GM21786 (cell line): ENCODE results near the gene HMGN5.
A peak's percentile ranks its signal among the peaks of the same experiment; 100 is the strongest.

ENCODE experiments used
- ATAC-seq: cut with Tn5 transposase; IDR thresholded peaks from one replicate; pipeline ENCODE4 v1.9.1; 2021; ENCODE audit not compliant: unreplicated experiment

The HMGN5 gene, protein sequence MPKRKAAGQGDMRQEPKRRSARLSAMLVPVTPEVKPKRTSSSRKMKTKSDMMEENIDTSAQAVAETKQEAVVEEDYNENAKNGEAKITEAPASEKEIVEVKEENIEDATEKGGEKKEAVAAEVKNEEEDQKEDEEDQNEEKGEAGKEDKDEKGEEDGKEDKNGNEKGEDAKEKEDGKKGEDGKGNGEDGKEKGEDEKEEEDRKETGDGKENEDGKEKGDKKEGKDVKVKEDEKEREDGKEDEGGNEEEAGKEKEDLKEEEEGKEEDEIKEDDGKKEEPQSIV

GRCh38 chrX:81201671-81202455 lies at the start of gene HMGN5, which contains the start of gene SH3BGRL:
Gene HMGN5 (minus strand): TSS chrX:81201913. CDS start chrX:81121549, 80,364 bp downstream.
Gene SH3BGRL (plus strand): TSS chrX:81202102. CDS start chrX:81202201, 99 bp downstream.
- peak; percentile 91 for ATAC-seq

DNA sequence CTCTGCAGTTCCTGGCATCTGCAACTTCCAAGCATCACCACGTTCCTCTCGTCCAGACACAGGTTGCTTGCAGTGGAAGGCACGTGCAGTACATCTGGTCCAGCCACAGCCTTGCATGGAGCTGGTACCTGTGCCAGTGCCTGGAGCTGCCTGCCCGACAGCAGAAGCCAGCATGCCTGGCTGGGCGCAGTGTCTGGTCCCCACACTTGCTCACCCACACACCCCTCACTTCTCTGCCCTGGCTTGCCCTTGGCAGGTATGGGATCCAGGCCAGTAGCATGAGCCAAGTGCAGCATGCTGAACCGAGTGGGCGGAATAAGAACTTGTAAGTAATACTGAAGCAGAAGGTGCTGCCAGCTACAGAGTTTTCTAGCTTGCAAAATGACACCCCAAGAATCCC lies 40.0 kb upstream of the HMGN5 start:
- ATAC-seq, result no peak

- no peak for ATAC-seq
Measured at GRCh38 chrX:81240701-81241331, 39.1 kb upstream of the HMGN5 start.

GRCh38 chrX:81238166-81238565 lies 36.5 kb upstream of the HMGN5 start:
- no peak for ATAC-seq

DNA sequence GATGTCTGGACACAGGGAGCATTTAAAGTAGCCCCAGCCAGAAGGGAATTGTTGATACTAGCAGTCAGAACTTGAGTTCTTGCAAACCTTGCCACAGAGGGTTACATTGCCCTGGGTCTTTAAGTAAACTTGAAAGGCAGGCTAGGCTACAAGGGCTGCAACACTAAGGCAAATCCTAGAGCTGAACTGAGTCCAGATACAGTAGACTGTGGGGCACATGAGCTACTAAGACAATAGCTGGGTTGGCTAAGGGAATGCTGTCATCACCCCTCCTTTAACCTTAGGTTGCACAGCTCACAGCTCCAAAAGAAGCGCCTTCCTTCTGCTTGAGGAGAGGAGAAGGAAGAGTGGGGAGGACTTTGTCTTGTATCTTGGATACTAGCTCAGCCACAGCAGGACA lies 35.8 kb upstream of the HMGN5 start:
- ATAC-seq, result no peak

DNA sequence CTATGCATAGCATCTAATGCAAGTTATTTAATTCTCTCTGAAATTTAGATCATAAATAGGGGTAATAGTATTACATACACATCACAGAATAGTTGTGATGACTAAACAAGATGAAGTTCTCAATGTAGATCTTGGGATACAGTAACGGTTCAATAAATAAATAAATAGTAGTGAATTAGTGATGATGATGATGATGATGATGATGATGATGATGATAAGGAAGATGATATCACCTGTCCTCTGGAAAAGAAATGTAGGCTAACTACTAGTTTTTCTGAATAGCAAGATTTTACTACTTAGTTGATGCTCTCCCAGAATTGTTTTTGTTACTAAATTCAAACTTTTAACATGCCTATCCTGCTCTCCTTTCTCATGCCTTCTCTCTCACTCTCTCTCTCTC lies 30.5 kb upstream of the HMGN5 start:
- no peak for ATAC-seq

DNA sequence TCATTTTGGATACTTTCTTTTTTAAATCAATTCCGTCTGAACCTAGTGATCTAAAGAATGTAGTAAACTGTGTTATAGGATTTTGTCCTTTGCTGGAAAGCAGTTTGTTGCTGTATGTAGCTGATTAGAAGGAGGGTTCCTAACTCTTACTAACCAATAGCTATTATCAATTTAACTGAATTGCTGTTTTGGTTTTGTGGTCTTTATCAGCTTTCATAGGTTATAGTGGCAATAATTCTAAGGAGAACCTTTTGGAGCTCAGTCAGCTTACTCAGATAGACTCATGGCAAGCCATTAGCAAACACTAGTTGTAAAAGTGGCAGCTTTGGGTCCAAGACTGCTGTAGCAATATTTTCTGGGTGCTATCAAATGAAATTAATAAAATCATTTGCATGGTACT lies 29.8 kb upstream of the HMGN5 start:
- no peak for ATAC-seq

GRCh38 chrX:81229901-81230300 lies 28.2 kb upstream of the HMGN5 start:
- ATAC-seq, result no peak

- no peak for ATAC-seq
Measured at GRCh38 chrX:81229229-81229628, 27.5 kb upstream of the HMGN5 start.

GRCh38 chrX:81215685-81216084 lies 14.0 kb upstream of the HMGN5 start:
- no peak for ATAC-seq

DNA sequence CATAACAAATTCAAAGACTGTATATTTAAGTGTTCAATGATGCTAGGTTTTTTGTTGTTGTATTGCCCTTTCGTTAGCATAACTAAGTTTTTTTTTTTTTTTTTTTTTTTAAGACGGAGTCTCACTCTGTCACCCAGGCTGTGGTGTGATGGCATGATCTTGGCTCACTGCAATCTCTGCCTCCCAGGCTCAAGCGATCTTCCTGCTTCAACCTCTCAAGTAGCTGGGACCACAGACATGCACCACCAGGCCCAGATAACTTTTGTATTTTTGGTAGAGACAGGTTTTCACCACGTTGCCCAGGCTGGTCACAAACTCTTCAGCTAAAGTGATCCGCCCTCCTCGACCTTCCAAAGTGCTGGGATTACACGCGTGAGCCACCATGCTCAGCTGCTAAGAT lies 7.2 kb upstream of the HMGN5 start:
- ATAC-seq, result no peak

GRCh38 chrX:81206476-81206875 lies 4.8 kb upstream of the HMGN5 start:
- ATAC-seq, result no peak

- ATAC-seq, result no peak
Measured at GRCh38 chrX:81205551-81205950, 3.8 kb upstream of the HMGN5 start.

DNA sequence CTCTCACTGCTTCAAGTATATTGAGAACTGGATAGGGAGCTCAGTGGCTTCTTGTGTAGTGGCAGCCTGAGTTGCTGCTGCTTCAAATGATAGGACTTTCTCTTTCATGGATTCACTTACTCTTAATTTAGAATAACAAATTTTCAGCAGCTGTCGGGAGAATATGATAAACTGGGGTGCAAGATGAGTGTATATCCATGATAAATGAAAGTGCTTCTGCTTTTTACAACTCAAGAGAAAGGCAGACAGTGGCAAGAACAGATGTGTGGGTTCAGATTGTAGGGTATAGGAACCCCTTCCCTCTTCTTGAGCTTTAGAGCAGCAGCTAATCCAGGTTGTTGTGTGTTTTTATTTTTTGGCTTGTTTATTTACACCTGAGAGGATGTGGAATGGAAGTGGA lies 1.2 kb upstream of the HMGN5 start:
- no peak for ATAC-seq

DNA sequence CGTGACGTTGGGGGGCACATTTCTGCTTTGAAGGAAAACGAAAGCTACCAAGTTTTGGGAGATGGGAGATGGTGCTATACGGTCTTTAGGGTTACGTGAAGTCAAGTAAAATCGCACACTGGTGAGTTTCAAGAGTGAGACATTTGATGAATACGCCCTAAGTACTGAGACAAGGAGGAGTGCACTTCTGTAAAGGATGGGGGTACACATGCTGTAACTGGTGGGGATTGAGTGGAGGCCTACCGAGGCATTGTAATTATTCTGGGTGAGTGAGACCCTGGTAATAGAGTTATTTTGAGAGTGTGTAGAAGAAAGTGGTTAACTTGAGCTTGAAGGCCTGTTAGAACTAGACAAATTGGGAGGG lies 725 bp upstream of the HMGN5 start:
- no peak for ATAC-seq

DNA sequence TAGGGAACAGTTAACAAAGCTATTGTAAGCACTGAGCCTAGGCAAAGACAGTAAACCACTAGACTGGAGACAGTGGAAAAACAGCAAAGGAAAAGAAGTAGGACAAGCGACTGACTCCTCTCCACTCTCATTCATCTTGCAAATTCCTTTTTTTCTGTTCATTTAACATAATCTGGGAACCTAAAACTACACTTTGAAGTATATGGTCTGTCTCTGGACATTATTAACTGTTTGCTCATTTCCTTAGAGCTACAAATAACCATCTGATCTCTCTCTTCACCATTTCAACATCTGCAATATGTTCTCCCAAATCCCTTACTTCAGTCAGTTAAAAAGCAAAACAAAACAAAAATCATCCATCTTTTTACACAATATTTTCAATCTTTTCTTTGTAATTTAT lies 642 bp downstream of the HMGN5 start:
- no peak for ATAC-seq

DNA sequence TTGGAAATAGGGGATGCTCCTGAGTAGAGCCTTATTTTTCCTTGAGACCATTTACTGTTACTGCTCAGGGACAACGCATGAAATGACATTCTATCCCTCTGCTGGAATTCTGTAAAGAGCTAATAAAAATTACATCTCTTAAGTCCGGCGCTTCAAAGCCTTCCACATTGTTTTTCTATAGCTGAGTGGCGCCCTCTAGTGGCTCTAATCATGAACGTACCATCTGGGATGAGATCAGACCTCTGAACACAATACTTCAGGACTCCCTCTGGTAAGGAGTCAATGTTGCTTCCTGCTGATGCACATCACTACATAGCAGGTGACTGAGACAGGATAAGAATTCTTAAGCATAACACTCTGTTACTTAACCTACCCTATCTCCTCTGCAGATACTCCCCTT lies 6.0 kb downstream of the HMGN5 start:
- ATAC-seq, result peak; percentile 98

DNA sequence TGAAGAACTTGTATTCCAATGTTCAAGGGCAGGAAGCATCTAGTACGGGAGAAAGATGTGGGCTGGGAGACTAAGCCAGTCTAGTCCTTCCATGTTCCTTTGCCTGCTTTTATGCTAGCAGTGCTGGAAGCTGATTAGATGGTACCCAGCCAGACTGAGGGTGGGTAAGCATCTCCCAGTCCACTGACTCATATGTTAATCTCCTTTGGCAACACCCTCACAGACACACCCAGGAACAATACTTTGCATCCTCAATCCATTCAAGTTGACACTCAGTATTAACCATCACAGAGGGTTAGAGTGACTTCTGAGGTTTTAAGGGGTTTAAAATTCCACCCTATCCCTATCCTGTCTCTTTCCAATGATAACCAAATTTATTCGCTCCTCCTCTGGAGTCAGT lies 6.5 kb downstream of the HMGN5 start:
- no peak for ATAC-seq

DNA sequence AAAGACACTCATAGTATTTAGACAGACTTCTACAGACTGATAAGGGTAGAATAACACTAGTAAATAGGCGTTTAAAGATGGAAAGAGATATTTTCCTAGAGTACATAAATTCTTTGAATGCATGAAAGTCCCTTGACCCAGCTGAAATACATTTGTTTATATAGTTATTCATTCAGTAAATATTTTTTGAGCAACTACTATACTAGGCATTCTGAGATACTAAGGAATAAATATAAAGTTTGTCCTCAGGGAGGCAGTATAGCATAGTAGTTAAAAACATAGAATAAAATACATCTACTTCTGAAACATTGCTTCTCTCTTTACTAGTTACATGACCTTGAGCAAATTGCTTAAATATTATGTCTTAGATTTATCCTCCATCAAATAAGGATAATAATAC lies 27.4 kb downstream of the HMGN5 start:
- no peak for ATAC-seq

- no peak for ATAC-seq
Measured at GRCh38 chrX:81168391-81168790, 33.3 kb downstream of the HMGN5 start.

DNA sequence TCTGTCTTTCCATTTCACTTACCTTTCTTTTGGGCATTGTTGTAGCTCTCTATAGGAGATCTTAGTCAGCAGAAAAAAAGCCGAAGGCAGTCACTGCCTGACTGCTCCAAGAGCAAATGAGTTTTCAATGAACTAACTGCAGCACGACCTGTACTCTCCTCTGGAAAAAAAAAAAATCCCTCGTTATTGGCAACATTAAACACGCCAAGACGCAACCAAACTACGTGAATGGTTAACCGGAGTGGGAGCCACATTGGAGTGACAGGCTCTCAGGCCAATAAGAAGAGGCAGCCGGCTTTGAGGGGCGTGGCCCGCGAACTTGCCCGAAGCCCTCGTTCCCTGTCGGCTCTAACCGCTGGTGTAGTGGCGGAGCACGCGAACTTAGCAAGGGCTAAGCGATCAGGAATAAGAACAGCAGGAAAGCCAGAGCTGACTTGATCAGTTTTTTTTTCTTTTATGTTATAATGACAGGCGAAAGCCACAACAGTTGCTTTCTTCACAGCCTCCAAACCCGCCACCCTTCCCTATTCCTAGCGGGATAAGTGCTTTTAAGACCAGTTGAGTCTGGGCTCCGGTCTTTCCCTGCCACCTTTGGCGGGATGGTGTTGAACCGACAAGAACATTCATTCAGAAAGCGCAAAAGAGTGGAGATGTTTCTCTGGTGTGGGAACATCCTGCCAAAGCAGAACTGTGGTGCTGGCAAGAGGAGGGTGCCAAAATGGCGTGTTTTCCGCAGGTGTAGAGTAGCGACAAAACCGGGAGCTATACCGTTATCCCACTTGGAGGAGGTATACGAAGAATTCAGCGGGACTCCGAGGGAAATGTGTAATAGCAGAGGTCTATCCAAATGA lies 80.0 kb downstream of the HMGN5 start:
- peak; percentile 94 for ATAC-seq
